HG02840 (cell line): ENCODE data around the gene PPM1N.

Experiments used
- ATAC-seq: cut with Tn5 transposase; IDR thresholded peaks from one replicate; pipeline ENCODE4 v1.9.1; 2021; ENCODE audit warnings: mild to moderate bottlenecking, moderate library complexity, moderate number of reproducible peaks; ENCODE audit not compliant: unreplicated experiment, low FRiP score

PPM1N gene

DNA sequence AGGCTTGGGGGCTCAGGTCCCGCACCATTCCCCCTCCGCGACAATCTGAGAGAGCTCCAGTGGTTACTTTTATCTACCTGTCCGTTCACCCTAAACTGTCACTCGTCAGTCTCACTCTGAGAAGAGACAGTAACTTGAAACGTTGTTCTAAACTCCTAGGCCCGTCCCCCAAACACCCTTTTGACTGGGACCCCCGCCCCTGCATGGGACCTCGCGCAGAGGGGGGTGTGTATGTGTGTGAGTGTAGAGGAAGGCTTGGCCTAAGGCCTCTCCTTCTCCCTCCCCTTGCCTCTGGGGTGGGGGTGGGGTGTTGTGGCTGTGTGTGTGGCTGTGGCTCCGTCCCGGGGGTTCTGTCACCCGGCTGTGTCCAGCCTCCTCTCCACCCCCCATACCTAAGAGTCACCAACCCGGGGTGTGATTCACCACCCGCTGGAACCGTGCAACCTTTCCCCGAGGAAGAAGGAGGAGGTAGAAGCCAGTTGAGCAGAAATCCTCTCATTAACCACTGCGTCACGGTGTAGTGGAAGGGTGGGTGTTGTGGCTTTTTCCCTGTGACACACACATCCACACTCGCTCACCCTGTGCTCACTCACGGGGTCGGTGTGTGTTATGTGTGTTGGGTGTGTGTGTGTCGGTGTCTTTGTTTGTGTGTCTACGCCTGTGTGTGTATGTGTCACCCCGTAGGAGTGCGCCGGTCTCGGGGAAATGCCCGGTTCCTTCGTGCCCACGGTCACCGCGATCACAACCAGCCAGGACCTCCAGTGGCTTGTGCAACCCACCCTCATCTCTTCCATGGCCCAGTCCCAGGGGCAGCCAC is 28.1 kb upstream of the PPM1N start:
- no peak for ATAC-seq

DNA sequence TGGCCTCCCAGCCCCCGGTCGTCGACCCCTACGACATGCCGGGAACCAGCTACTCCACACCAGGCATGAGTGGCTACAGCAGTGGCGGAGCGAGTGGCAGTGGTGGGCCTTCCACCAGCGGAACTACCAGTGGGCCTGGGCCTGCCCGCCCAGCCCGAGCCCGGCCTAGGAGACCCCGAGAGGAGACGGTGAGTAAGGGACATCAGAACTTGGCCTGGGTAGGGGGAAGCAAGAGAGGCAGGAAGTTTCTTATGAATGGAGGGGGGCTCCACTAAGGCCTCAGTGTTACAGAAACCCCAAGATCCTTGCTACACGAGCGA is 27.5 kb upstream of the PPM1N start:
- ATAC-seq = no peak

DNA sequence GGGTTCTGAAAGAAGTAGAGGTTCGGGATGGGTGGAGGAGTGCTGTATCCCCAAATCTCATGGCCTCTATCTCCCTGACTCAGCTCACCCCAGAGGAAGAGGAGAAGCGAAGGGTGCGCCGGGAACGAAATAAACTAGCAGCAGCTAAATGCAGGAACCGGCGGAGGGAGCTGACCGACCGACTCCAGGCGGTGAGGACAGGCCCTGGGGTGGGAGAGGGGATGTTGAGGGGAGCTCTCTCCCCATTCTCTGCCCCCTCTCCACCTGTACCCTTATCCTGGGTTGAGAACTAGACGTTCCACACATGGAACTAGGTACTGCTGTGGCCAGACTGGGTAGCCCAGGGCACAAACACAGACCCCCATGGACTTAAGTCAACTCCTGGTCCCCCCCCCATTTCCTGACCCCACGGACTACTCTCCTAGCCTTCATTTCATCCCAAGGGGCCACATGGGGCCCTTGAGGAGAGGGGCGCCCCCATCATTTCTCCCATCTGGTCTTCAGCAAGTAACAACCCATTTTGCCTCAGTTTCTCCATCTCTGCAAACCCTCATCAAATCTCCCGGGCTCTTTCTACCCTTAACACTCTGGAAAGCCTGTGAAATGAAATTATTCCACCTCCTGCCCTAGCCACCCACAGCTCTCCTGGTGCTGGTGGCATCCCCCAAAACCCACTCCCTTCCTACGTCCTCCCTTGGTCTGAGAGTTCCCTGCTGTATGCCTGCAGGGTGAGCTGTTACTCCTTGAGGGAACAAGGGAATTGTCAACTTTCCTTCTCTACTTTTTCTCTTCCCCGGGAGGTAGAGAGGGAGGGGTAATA is 26.9 kb upstream of the PPM1N start:
- ATAC-seq = no peak

DNA sequence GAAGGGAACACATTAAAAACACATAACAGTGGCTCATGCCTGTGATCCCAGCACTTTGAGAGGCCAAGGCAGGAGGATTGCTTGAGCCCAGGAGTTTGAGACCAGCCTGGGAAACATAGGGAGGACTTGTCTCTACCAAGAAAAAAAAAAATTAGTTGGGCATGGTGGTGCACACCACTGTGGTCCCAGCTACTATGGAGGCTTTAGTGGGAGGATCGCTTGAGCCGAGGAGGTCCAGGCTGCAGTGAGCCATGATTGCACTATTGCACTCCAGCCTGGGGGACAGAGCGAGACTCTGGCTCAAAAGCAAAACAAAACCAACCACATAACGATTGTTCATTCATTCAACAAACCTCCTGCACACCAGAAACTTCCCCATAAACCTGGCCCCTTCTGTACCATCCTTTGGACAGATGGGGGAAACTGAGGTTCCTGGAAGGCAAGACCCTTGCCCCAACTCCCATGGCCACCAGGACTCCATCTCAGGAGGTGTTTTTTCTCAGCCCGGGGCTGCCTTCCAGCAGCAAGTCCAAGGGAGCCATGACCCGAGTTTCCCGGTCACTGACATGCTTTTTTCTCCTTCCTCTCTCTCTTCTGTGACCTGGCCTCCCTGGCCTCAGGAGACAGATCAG is 26.2 kb upstream of the PPM1N start:
- no peak for ATAC-seq

DNA sequence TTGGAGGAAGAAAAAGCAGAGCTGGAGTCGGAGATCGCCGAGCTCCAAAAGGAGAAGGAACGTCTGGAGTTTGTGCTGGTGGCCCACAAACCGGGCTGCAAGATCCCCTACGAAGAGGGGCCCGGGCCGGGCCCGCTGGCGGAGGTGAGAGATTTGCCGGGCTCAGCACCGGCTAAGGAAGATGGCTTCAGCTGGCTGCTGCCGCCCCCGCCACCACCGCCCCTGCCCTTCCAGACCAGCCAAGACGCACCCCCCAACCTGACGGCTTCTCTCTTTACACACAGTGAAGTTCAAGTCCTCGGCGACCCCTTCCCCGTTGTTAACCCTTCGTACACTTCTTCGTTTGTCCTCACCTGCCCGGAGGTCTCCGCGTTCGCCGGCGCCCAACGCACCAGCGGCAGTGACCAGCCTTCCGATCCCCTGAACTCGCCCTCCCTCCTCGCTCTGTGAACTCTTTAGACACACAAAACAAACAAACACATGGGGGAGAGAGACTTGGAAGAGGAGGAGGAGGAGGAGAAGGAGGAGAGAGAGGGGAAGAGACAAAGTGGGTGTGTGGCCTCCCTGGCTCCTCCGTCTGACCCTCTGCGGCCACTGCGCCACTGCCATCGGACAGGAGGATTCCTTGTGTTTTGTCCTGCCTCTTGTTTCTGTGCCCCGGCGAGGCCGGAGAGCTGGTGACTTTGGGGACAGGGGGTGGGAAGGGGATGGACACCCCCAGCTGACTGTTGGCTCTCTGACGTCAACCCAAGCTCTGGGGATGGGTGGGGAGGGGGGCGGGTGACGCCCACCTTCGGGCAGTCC is 25.5 kb upstream of the PPM1N start:
- ATAC-seq = no peak

DNA sequence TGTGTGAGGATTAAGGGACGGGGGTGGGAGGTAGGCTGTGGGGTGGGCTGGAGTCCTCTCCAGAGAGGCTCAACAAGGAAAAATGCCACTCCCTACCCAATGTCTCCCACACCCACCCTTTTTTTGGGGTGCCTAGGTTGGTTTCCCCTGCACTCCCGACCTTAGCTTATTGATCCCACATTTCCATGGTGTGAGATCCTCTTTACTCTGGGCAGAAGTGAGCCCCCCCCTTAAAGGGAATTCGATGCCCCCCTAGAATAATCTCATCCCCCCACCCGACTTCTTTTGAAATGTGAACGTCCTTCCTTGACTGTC is 24.9 kb upstream of the PPM1N start:
- no peak for ATAC-seq

DNA sequence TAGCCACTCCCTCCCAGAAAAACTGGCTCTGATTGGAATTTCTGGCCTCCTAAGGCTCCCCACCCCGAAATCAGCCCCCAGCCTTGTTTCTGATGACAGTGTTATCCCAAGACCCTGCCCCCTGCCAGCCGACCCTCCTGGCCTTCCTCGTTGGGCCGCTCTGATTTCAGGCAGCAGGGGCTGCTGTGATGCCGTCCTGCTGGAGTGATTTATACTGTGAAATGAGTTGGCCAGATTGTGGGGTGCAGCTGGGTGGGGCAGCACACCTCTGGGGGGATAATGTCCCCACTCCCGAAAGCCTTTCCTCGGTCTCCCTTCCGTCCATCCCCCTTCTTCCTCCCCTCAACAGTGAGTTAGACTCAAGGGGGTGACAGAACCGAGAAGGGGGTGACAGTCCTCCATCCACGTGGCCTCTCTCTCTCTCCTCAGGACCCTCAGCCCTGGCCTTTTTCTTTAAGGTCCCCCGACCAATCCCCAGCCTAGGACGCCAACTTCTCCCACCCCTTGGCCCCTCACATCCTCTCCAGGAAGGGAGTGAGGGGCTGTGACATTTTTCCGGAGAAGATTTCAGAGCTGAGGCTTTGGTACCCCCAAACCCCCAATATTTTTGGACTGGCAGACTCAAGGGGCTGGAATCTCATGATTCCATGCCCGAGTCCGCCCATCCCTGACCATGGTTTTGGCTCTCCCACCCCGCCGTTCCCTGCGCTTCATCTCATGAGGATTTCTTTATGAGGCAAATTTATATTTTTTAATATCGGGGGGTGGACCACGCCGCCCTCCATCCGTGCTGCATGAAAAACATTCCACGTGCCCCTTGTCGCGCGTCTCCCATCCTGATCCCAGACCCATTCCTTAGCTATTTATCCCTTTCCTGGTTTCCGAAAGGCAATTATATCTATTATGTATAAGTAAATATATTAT is 24.3 kb upstream of the PPM1N start:
- ATAC-seq = no peak

DNA sequence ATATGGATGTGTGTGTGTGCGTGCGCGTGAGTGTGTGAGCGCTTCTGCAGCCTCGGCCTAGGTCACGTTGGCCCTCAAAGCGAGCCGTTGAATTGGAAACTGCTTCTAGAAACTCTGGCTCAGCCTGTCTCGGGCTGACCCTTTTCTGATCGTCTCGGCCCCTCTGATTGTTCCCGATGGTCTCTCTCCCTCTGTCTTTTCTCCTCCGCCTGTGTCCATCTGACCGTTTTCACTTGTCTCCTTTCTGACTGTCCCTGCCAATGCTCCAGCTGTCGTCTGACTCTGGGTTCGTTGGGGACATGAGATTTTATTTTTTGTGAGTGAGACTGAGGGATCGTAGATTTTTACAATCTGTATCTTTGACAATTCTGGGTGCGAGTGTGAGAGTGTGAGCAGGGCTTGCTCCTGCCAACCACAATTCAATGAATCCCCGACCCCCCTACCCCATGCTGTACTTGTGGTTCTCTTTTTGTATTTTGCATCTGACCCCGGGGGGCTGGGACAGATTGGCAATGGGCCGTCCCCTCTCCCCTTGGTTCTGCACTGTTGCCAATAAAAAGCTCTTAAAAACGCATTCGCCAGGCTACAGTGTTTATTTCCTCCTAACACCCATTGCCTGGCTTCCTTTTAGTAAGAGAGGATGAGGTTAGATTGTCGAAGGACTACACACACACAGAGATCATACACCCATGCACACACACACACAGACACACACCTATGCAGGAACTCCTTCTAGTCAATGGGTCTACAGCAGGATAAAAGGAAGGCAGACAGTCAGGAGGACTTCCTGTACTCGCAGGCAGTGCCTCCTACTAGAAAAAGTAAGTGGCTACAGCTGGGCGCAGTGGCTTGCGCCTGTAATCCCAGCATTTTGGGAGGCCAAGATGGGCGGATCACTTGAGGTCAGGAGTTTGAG is 23.4 kb upstream of the PPM1N start:
- ATAC-seq = no peak

DNA sequence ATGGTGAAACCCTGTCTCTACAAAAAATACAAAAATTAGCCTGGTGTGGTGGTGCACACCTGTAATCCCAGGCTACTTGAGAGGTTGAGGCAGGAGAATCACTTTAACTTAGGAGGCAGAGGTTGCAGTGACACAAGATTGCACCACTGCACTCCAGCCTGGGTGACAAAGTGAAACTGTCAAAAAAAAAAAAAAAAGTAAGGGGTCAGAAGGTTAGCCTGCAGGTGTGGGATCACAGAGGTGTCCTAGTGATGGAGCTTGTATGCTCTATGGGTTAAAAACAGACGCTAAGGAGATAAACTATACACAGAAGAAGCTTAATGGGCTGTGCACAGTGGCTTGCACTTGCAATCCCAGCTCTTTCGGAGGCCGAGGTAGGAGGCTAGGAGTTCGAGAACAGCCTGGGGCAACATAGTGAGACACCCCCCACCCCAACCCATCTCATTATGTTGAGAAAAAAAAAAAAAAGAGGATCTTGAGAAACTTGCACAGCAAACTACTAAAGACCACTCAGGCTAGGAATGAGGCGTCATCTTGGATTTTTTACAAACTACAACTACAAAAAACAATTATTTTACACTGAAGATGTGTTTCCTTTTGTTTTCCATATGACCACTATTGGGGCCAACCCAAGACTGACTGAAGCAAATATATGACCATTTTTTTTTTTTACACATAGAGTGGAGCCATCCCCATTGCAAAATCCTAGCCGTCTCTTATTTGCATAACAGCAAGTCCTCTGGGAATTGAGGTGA is 22.5 kb upstream of the PPM1N start:
- ATAC-seq = no peak

DNA sequence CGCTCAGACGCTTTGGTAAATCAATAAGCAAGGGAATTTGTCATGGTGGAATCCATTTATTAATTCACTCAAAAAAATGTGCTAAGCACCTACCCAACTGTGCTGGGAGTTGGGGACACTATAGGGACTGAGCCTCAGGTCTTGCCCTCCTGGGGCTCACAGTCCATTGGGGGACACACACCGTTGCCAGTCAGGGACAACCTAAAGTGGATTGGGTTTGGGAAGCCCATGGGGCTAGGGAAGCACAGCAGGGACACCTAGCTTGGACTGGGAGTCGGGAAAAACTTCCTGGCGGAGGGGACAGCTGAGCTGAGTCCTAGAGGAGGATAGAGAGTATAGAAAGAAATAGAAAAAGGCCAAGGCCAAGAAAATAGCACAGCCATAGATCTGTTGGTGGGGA is 21.9 kb upstream of the PPM1N start:
- ATAC-seq = no peak

DNA sequence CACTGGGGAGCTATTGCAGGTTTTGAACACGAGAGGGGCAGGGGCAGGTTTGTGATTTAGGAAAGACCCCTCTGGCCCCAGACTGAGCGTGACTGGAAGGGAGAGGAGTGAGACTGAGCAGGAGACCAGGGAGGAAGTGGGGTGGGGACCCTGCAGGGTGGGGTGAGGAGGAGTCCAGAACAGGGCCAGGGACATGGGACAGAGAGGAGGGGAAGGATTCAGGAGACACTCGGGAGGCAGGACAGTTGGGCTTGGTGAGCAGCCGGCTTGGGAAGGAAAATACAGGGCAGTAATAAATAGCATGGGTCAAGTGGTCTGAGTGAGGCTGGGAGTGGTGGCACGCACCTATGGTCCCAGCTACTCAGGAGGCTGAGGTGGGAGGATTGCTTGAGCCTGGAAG is 21.1 kb upstream of the PPM1N start:
- ATAC-seq = no peak

DNA sequence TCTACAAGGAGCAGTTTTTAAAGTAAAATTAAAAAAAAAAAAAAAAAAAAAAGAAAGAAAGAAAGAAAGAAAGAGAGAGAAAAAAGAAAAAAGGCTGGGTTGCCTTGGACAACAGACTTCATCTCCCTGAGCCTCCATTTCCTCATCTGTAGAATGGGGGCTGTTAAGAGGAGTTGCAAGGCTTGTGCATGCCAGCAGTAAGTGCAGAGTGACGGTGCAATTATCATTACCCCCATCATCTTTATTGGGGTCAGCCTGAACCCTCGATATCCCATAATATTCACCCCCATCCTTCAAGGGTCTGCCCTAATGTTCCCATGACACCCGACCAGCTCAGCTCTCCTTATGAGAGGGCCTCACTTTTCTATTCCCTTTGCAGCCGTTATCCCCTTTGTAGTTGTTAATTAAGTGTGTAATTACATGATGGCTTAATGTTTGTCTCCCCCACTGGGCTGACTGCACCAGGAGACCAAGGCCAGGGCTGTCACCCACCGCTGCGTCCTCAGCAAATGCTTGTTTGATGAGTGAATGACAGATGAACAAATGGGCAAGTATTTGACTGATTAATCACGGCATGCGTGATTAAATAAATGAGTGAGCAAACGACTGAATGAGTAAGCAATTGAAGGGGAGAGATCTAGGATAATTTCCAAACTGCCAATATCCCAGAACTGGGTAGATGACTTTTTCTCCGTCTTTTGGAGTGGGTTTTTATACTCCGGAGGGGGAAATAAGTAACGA is 20.4 kb upstream of the PPM1N start:
- no peak for ATAC-seq

DNA sequence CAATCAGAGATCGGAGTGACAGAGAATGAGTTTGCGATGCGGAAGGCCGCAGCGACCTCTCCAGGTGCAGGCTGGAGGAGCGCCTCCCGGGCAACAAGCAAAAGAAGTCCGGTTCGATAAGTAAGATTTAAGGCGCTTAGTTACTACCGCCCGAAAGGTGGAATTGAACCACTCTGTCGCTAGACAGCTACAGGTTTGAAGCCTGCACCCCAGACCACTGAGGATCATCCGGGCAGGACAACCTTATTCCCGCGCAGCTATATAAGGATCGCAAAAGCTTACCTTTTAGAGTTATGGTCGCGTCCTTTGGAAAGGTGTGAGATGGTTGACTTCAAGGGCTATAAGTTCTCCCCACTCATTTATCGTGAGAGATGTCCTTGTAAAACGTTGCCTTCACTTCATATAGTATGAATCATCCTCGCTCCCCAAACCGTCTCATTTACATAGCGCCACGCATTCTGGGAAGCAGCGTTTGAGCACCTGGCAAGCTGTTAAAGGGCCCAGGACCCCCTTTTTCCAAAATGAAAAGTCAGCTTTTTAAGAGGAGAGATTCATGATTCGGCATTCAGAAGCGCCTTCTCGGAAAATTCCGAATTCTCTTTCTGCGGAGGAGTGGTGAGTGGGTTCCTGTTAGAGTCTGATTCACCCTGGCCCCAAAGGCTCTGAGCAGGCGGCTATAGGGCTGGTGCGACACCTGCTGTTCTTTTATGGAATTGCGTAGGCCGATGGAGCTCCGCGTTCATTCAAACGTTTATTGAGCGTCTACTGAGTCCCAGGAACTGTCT is 19.6 kb upstream of the PPM1N start:
- peak; percentile 69 for ATAC-seq

DNA sequence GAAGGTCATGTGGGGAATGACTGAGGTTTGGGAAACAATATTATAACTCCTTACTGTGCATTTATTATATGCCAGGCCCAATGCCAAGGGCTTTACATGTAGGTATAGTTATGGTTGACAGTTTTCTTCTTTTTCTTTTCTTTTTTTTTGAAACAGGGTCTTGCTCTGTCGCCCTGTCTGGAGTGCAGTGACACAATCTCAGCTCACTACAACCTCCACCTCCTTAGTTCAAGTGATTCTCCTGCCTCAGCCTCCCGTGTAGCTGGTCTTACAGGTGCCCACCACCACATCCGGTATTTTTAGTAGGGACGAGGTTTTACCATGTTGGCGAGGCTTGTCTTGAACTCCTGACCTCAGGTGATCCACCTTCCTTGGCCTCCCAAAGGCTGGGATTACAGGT is 15.2 kb upstream of the PPM1N start:
- ATAC-seq = no peak

DNA sequence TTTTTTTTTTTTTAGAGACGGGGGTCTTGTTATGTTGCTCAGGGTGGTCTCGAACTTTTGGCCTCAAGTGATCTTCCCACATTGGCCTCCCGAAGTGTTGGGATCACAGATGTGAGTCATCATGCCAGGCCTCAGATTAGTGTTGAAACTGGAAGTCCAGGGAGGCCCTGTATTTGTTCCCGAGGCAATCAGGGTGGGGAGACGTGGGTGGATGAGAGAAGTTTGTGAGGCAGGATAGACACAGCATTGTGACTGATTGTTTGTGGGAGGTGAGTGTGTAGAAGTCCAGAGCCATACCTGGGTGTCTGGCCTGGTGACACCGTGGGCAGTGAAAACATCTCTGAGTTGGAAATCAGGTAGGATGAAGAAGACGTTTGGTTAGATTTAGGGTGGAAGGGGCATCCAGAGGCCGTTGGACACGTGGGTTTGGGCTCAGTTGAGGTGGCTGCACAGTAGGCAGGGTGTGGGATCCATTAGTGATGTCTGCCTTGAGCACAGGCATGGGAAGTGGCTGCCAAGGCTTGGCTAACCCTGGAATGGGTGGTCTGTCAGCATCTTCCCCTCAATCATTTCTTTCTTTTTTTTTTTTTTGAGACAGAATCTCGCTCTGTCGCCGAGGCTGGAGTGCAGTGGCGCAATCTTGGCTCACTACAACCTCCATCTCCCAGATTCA is 13.8 kb upstream of the PPM1N start:
- no peak for ATAC-seq
